Fibroblast of gingiva (primary cell): ENCODE measurements around the gene DRD5.

Experiments
- DNase-seq: peaks from one replicate; pipeline ENCODE4 v3.0.0-alpha.2; 2011; ENCODE audit warnings: low read depth

The DRD5 gene

GRCh38 chr4:9816285-9816684 is 34.9 kb downstream of the DRD5 start:
- no peak for DNase-seq

GRCh38 chr4:9820343-9820742 is 38.9 kb downstream of the DRD5 start:
- DNase-seq, result no peak

GRCh38 chr4:9825049-9825448 is 43.6 kb downstream of the DRD5 start:
- DNase-seq, result no peak

- DNase-seq, result no peak
These were observed 45.1 kb downstream of the DRD5 start for GRCh38 chr4:9826551-9826950.

- DNase-seq, result no peak
These were observed 51.2 kb downstream of the DRD5 start for GRCh38 chr4:9832640-9833039.

GRCh38 chr4:9833421-9833820 is 52.0 kb downstream of the DRD5 start:
- no peak for DNase-seq
